Measurements from ENCODE around the gene FHDC1.
A peak's percentile ranks its signal among the peaks of the same experiment; 100 is the strongest.

Gene FHDC1

DNA sequence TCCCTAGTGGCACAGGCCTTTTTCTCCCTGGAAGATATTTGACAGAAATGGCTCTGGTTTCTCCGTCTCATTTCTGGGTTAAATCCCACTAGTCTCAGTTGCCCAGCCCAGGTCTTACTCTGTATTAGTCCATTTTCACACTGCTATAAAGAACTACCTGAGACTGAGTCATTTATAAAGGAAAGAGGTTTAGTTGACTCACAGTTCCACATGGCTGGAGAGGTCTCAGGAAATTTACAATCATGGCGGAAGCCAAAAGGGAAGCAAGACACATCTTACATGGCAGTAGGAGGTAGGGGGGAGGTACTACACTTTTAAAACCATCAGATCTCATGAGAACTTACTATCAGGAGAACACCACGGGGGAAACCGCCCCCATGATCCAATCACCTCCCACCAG is 81.9 kb downstream of the FHDC1 start:
- Mint-ChIP-seq H3K9me3 (peaks cover 6% of the 10 kb centered on the region), H3K27me3 (no peaks in the 10 kb centered on the region), H3K27ac (no peak overlapping the region), H3K4me3 (no peak overlapping the region), H3K36me3 (peaks cover 5% of the 10 kb centered on the region), H3K4me1 (peaks cover 10% of the 10 kb centered on the region)
- no peak for ATAC-seq

GRCh38 chr4:153018684-153019083 is 82.6 kb downstream of the FHDC1 start:
- H3K27me3 Mint-ChIP-seq, result no peaks in the 10 kb centered on the region
- H3K27ac Mint-ChIP-seq, result no peak overlapping the region
- no peak overlapping the region for H3K4me3 Mint-ChIP-seq
- H3K36me3 Mint-ChIP-seq, result peaks cover 5% of the 10 kb centered on the region
- ATAC-seq, result no peak
- H3K9me3 Mint-ChIP-seq, result peaks cover 6% of the 10 kb centered on the region
- peaks cover 10% of the 10 kb centered on the region for H3K4me1 Mint-ChIP-seq

- ATAC-seq, result no peak
- H3K4me3 Mint-ChIP-seq, result no peak overlapping the region
- no peaks in the 10 kb centered on the region for H3K27me3 Mint-ChIP-seq
- H3K36me3 Mint-ChIP-seq, result peaks cover 5% of the 10 kb centered on the region
- peaks cover 10% of the 10 kb centered on the region for H3K4me1 Mint-ChIP-seq
- no peak overlapping the region for H3K27ac Mint-ChIP-seq
- H3K9me3 Mint-ChIP-seq, result peaks cover 6% of the 10 kb centered on the region
Measured at GRCh38 chr4:153019906-153020305, 83.8 kb downstream of the FHDC1 start.

DNA sequence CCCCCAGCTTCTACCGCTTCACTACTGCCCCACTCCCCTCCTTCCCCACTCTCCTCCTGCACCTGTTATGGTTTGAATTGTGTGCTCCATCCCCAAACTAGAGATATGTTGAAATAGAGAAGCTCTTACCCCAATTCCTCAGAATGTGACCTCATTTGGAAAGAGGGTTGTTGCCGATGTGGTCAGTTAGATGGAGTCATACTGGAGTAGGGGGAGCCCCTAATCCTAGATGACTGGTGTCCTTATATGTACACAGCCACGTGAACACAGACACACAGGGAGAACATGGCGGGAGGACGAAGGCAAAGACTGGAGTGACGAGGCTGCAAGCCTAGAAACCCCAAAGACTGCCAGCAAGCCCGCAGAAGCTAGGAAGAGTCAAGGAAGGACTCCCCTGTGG is 84.3 kb downstream of the FHDC1 start:
- H3K27ac Mint-ChIP-seq, result no peak overlapping the region
- H3K9me3 Mint-ChIP-seq, result peaks cover 6% of the 10 kb centered on the region
- peaks cover 5% of the 10 kb centered on the region for H3K36me3 Mint-ChIP-seq
- H3K27me3 Mint-ChIP-seq, result no peaks in the 10 kb centered on the region
- no peak overlapping the region for H3K4me3 Mint-ChIP-seq
- ATAC-seq, result no peak
- peaks cover 10% of the 10 kb centered on the region for H3K4me1 Mint-ChIP-seq

- peaks cover 5% of the 10 kb centered on the region for H3K36me3 Mint-ChIP-seq
- H3K4me1 Mint-ChIP-seq, result peaks cover 10% of the 10 kb centered on the region
- no peaks in the 10 kb centered on the region for H3K27me3 Mint-ChIP-seq
- H3K4me3 Mint-ChIP-seq, result no peak overlapping the region
- H3K27ac Mint-ChIP-seq, result no peak overlapping the region
- ATAC-seq, result no peak
- peaks cover 6% of the 10 kb centered on the region for H3K9me3 Mint-ChIP-seq
Measured at GRCh38 chr4:153021276-153021675, 85.2 kb downstream of the FHDC1 start.

- ATAC-seq, result no peak
Measured at GRCh38 chr4:153022241-153022715, 86.2 kb downstream of the FHDC1 start.

GRCh38 chr4:153023139-153023538 is 87.0 kb downstream of the FHDC1 start:
- H3K36me3 Mint-ChIP-seq, result peaks cover under 1% of the 10 kb centered on the region
- no peak overlapping the region for H3K27ac Mint-ChIP-seq
- no peaks in the 10 kb centered on the region for H3K27me3 Mint-ChIP-seq
- peaks cover 10% of the 10 kb centered on the region for H3K4me1 Mint-ChIP-seq
- H3K9me3 Mint-ChIP-seq, result peaks cover 2% of the 10 kb centered on the region
- no peak overlapping the region for H3K4me3 Mint-ChIP-seq
- ATAC-seq, result no peak

More at GRCh38 chr4:153022241-153022715, 86.2 kb downstream of the FHDC1 start:
- Mint-ChIP-seq H3K9me3 (peaks cover 4% of the 10 kb centered on the region), H3K4me3 (no peak overlapping the region), H3K27me3 (no peaks in the 10 kb centered on the region), H3K36me3 (peaks cover 5% of the 10 kb centered on the region), H3K4me1 (peaks cover 10% of the 10 kb centered on the region), H3K27ac (no peak overlapping the region)

DNA sequence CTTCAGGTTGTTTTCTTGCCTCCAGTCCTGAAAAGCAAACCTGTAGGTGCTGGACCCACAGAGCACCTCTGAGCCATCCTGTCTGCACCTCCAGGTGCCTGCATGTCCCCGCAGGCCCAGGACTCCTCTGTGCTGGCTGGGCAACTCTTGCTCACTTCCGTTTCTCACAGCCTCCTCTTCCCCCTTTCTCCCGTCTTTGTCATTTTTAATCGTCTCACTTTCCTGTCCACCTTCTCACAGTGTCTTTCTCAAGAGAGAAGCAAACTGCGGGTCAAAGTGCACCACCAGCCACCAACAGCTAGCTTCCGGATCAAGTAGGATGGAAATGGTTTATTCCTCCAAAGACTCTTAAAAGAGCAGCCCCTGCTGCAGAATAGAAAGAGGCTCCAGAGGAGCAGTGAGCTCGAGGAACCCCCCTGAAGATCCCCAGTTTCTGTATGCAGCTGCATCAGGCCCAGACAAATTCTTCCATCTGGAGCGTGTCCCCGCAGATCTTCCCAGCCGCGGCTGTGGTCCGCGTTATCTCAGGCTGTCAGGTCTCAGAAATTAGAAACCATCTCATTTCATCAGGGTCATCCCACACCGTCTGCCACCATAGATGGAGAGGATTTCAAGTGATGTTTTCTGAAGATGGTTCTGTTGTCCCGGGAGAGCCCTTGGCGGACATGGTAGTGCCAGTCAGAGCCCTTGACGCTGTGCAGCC is 87.7 kb downstream of the FHDC1 start:
- peaks cover 10% of the 10 kb centered on the region for H3K4me1 Mint-ChIP-seq
- peaks cover 2% of the 10 kb centered on the region for H3K36me3 Mint-ChIP-seq
- no peaks in the 10 kb centered on the region for H3K27me3 Mint-ChIP-seq
- peaks cover under 1% of the 10 kb centered on the region for H3K9me3 Mint-ChIP-seq
- H3K4me3 Mint-ChIP-seq, result no peak overlapping the region
- ATAC-seq, result no peak
- peak overlapping the region; percentile 9 for H3K27ac Mint-ChIP-seq

GRCh38 chr4:153024466-153024865 is 88.3 kb downstream of the FHDC1 start:
- ATAC-seq, result no peak
- no peaks in the 10 kb centered on the region for H3K27me3 Mint-ChIP-seq
- H3K27ac Mint-ChIP-seq, result no peak overlapping the region
- H3K4me3 Mint-ChIP-seq, result no peak overlapping the region
- peaks cover 10% of the 10 kb centered on the region for H3K4me1 Mint-ChIP-seq
- H3K36me3 Mint-ChIP-seq, result peaks cover 8% of the 10 kb centered on the region
- peaks cover 7% of the 10 kb centered on the region for H3K9me3 Mint-ChIP-seq

- ATAC-seq, result no peak
- peaks cover 9% of the 10 kb centered on the region for H3K36me3 Mint-ChIP-seq
- H3K27ac Mint-ChIP-seq, result no peak overlapping the region
- H3K27me3 Mint-ChIP-seq, result no peaks in the 10 kb centered on the region
- peaks cover 13% of the 10 kb centered on the region for H3K9me3 Mint-ChIP-seq
- no peak overlapping the region for H3K4me3 Mint-ChIP-seq
- peaks cover 10% of the 10 kb centered on the region for H3K4me1 Mint-ChIP-seq
Measured at GRCh38 chr4:153025406-153025805, 89.3 kb downstream of the FHDC1 start.

- Mint-ChIP-seq H3K27ac (no peak overlapping the region), H3K27me3 (no peaks in the 10 kb centered on the region), H3K36me3 (peaks cover 9% of the 10 kb centered on the region), H3K4me3 (no peak overlapping the region), H3K9me3 (peaks cover 14% of the 10 kb centered on the region), H3K4me1 (peaks cover 10% of the 10 kb centered on the region)
- no peak for ATAC-seq
Measured at GRCh38 chr4:153026591-153027346, 90.6 kb downstream of the FHDC1 start.

DNA sequence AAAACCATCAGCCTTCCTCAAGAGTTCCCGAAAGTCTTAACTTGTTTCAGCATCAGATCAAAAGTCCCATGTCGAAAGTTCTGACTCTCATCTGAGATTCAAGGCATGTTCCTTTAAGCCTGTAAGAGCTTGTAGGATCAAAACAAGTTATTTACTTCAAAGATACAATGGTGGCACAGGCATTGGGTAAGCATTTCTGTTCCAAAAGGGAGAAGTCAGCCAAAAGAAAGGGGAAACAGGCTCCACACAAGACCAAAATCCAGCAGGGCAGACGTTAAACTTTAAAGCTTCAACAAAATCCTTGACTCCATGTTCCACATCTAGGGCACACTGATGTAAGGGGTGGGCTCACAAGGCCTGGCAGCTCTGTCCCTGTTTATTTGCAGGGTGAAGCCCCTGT is 91.7 kb downstream of the FHDC1 start:
- Mint-ChIP-seq H3K27ac (no peak overlapping the region), H3K4me3 (no peak overlapping the region), H3K36me3 (peaks cover 9% of the 10 kb centered on the region), H3K4me1 (peaks cover 10% of the 10 kb centered on the region), H3K9me3 (peaks cover 14% of the 10 kb centered on the region), H3K27me3 (no peaks in the 10 kb centered on the region)
- no peak for ATAC-seq

GRCh38 chr4:153028535-153028934 is 92.4 kb downstream of the FHDC1 start:
- Mint-ChIP-seq H3K4me3 (no peak overlapping the region), H3K27me3 (no peaks in the 10 kb centered on the region), H3K9me3 (peaks cover 14% of the 10 kb centered on the region), H3K27ac (no peak overlapping the region), H3K36me3 (peaks cover 9% of the 10 kb centered on the region), H3K4me1 (peaks cover 5% of the 10 kb centered on the region)
- no peak for ATAC-seq

All from stimulated activated memory B cell treated with anti-CD40 and anti-IgM and Interleukin-4, amounts not matched to agents 10 μg/mL and 1 μg/mL and 100 μg/mL, for 72 hours (primary cell).